ENCODE data around the gene KRTAP10-8. TPM values are rescaled to one million over a fixed set of nuclear protein-coding genes. Genes with fewer than 3 reads are reported as not detected.

The KRTAP10-8 gene
- total RNA-seq, 4 donors from 2014 or later, result not detected

DNA sequence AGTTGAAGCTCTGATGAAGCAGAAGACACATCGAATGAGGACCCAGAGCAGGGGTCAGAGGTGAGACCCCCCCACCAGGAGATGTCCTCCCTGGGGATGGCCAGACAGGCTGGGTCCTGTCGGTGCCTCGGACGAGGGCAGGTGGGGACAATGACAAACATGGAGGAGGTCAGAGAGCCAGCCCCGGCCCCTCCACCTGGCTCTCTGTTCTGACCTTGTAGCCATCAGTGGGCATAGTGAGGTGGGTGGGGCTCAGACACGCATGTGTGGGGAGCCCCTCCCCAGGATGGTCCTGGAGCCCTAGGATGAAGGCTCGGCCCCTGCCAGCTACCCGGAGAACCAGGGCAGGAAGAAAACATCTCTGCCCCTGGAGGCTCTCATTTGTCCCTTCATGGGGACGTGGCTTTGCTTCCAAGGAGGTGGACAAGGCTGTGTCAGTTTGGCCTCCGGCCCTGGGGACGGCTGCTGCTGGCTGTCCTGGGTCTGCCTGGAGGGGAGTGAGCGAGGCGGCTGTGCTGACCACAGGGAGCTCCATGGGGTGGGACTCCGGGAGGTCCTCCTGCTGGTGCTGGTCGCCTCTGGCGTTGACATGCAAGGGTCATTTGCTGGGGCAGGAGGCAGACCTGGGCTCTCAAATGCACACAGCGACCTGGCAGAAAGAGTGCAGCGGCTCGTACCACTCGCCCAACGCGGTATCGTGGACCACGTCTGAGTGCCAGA, 22.1 kb upstream of the KRTAP10-8 start:
- TF ChIP-seq, protein P1, sequence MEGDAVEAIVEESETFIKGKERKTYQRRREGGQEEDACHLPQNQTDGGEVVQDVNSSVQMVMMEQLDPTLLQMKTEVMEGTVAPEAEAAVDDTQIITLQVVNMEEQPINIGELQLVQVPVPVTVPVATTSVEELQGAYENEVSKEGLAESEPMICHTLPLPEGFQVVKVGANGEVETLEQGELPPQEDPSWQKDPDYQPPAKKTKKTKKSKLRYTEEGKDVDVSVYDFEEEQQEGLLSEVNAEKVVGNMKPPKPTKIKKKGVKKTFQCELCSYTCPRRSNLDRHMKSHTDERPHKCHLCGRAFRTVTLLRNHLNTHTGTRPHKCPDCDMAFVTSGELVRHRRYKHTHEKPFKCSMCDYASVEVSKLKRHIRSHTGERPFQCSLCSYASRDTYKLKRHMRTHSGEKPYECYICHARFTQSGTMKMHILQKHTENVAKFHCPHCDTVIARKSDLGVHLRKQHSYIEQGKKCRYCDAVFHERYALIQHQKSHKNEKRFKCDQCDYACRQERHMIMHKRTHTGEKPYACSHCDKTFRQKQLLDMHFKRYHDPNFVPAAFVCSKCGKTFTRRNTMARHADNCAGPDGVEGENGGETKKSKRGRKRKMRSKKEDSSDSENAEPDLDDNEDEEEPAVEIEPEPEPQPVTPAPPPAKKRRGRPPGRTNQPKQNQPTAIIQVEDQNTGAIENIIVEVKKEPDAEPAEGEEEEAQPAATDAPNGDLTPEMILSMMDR (IDR thresholded peaks at IDR 0.05; ENCODE audit: low read depth), result no peak

DNA sequence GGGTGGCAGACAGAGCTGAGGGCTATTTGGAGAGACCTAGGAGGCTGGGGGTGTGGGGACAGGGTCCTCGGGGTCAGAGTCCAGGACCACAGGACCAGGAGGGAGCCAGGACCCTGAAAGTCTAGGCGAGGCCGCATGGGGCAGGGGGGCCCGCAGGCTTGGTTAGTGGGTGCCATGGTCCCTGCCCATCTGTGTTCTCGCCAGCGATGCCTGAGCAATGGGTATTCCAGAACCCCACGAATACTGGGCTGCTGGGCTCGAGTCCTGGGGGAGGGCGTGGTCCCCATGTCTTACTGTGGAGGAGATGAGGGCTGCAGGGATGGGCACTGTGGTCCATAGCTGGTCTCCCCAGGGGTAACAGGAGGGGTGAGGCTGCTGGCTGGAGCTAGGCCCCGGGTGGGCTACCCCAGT, 21.6 kb upstream of the KRTAP10-8 start:
- TF ChIP-seq, protein P1 (IDR thresholded peaks at IDR 0.05; ENCODE audit: low read depth), result no peak

DNA sequence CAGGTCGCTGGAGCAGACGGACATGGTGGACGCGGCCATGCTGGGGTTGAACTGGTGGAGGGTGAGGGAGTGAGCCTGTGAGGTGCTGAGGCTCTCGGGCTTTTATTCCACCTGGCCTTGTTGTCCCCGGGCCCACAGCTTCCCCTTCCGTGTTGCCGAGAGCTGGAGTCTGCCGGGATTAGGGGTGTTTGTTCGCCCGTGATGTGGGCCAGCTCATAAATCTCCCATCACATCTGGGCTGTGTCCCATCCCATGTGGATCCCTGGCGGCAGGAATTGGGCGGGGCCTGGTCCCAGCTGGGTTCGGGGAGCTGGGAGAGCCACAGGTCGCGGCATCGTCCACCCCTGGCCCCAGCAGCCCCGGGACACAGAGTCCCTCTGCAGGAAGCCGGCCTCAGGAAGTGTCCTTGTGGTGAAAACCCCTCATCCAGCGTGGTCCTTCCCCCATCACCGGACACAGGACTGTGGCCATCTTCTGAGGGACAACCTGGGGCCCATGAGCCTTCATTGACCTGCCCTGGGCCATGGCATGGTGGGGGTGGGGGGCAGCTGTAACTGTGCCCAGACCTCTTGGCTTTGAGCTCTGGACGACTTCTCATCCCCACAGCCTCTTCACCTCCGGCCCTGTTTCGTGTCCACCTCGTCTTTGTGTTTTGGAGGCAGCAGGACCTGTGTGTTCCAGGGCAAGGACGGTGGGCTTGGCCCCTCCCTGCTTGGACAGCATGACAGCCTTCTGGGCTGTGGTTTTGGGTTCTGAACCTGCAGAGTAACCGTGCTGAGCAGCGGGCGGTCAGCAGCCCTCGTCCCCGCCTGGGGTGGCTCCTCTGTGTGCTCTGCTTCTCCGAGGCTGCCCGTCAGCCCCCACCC, 19.2 kb upstream of the KRTAP10-8 start, which contains the start of gene KRTAP10-6:
KRTAP10-6 (minus strand) TSS at position 60 of the 866 bp plus-strand sequence; CDS start at position 39, 21 bp downstream.
- TF ChIP-seq, protein P1 (IDR thresholded peaks at IDR 0.05; ENCODE audit: low read depth), result no peak

DNA sequence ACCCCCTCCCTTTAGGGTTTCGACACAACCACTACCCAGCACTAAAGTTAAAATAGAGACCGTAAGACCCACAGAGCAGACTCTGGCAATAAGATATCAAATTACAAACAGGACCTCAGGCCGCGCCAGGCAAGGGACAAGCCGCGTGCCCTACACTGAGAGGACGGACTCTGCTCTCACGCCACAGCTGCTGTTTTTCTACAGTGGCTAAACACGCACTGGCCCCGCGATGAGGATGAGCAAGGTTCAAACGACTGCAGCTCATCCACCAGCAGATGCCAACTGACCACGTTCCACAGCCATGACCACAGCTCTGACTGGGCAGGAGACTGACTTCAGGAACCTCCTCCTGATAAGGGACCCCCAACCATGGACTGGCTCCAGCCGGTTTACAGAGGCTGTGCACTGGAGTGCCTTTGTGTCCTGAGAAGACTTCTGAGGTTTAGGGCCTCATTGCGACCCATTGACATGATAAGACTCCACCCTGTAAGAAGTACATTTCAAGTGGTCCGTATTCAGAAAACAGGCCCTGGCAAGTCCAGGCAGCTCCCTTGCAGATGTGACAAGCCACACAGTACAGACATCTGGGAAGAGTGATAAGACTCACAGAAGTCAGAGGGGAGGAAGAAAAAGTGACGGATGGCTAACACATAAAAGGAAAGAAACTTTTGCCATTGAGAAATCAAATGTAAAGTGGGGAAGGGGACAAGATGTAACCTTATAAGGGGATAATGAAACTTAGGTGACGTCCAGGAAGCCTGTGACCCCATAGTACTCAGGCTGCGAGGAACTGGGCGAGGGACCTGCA, 18.1 kb upstream of the KRTAP10-8 start:
- TF ChIP-seq, protein P1 (IDR thresholded peaks at IDR 0.05; ENCODE audit: low read depth), result no peak

DNA sequence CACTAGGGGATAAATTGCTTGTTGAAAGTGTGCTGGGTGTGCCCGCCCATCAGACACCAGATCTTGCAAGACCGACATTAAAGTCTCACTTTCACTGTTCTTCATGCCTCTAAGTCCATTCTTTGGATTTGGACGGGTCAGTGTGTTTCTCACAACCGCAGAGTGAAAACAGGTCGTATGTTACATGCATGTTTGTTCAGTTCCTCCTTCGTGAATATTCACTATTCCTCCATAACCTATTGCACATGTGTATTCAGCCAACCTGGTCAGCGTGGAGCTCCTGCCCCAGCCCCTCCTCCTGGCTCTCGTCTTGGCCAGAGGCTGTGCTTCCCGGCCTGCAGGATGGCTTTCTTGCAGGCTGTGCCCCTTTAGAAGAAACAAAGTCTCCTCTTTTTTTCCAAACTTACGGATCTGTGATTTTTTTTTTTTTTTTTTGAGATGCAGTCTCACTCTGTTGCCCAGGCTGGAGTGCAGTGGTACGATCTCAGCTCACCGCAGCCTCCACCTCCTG, 17.4 kb upstream of the KRTAP10-8 start:
- TF ChIP-seq, protein P1 (IDR thresholded peaks at IDR 0.05; ENCODE audit: low read depth), result no peak

DNA sequence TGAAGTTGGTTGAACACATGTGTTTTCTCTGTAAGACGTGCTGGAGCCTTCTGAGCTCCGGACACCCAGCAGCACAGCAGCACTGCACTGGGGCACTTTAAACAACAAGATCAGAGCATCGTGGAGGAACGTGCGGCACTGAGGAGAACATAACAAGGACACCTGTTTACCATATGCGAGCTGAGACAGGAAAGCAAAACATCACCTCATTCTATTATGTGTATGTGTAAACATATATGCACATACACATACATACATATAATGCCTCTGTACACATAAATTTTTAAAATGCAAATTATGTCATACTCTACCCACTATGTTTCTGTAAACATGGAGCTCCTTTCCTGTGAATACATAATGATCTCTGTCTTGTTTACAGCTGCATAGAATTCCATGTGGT, 16.4 kb upstream of the KRTAP10-8 start:
- TF ChIP-seq, protein P1 (IDR thresholded peaks at IDR 0.05; ENCODE audit: low read depth), result no peak

Data from subcutaneous adipose tissue (tissue), 4 donors.